ENCODE results near the gene EIF5AL1.
"Not testable (repeated sequence)": the region's sequence is repeated elsewhere in the genome, so short reads cannot be mapped to it uniquely, and the experiment has no call there.

The EIF5AL1 gene

GRCh38 chr10:79511891-79512583, at the start of gene EIF5AL1:
TSS of gene EIF5AL1 (plus strand) at chr10:79512533. CDS start at chr10:79512650, 117 bp downstream.
- DNase-seq = not testable (repeated sequence)

GRCh38 chr10:79463578-79464496, 48.5 kb upstream of the EIF5AL1 start:
- no peak for DNase-seq

- DNase-seq = no peak
These were observed 47.0 kb upstream of the EIF5AL1 start for GRCh38 chr10:79465341-79465740.

GRCh38 chr10:79468015-79468560, 44.2 kb upstream of the EIF5AL1 start:
- no peak for DNase-seq

- DNase-seq = no peak
These were observed 43.3 kb upstream of the EIF5AL1 start for GRCh38 chr10:79468841-79469585.

- no peak for DNase-seq
These were observed 42.2 kb upstream of the EIF5AL1 start for GRCh38 chr10:79470096-79470495.

- DNase-seq = no peak
These were observed 40.6 kb upstream of the EIF5AL1 start for GRCh38 chr10:79471776-79472175.

GRCh38 chr10:79472449-79472848, 39.9 kb upstream of the EIF5AL1 start:
- DNase-seq = no peak

- DNase-seq = no peak
These were observed 39.4 kb upstream of the EIF5AL1 start for GRCh38 chr10:79472951-79473350.

GRCh38 chr10:79473496-79474095, 38.7 kb upstream of the EIF5AL1 start:
- no peak for DNase-seq

- no peak for DNase-seq
These were observed 37.1 kb upstream of the EIF5AL1 start for GRCh38 chr10:79475119-79475653.

- no peak for DNase-seq
These were observed 36.5 kb upstream of the EIF5AL1 start for GRCh38 chr10:79475877-79476276.

GRCh38 chr10:79476645-79477044, 35.7 kb upstream of the EIF5AL1 start:
- no peak for DNase-seq

GRCh38 chr10:79477456-79477855, 34.9 kb upstream of the EIF5AL1 start:
- no peak for DNase-seq

- DNase-seq = no peak
These were observed 32.9 kb upstream of the EIF5AL1 start for GRCh38 chr10:79479283-79479909.

GRCh38 chr10:79482304-79482703, 30.0 kb upstream of the EIF5AL1 start:
- no peak for DNase-seq

GRCh38 chr10:79482741-79483140, 29.6 kb upstream of the EIF5AL1 start:
- no peak for DNase-seq

GRCh38 chr10:79483299-79483698, 29.0 kb upstream of the EIF5AL1 start:
- DNase-seq = no peak

GRCh38 chr10:79483948-79484347, 28.4 kb upstream of the EIF5AL1 start:
- no peak for DNase-seq

GRCh38 chr10:79484476-79484875, 27.9 kb upstream of the EIF5AL1 start:
- no peak for DNase-seq

- DNase-seq = peak in 1 of 2 experiments; percentile 42
These were observed 24.8 kb upstream of the EIF5AL1 start for GRCh38 chr10:79487296-79488194.
